DMS153 treated with DMSO at 0.1 percent for 48 hours (cell line): Measurements from ENCODE around the gene ANKRD24.
"Not testable (repeated sequence)": the region's sequence is repeated elsewhere in the genome, so short reads cannot be mapped to it uniquely, and the experiment has no call there.

Experiments used
- DNase-seq: peaks from one replicate; lab custom pipeline; 2025; ENCODE audit not compliant: unreplicated experiment; lab: John Stamatoyannopoulos, UW

Gene ANKRD24

DNA sequence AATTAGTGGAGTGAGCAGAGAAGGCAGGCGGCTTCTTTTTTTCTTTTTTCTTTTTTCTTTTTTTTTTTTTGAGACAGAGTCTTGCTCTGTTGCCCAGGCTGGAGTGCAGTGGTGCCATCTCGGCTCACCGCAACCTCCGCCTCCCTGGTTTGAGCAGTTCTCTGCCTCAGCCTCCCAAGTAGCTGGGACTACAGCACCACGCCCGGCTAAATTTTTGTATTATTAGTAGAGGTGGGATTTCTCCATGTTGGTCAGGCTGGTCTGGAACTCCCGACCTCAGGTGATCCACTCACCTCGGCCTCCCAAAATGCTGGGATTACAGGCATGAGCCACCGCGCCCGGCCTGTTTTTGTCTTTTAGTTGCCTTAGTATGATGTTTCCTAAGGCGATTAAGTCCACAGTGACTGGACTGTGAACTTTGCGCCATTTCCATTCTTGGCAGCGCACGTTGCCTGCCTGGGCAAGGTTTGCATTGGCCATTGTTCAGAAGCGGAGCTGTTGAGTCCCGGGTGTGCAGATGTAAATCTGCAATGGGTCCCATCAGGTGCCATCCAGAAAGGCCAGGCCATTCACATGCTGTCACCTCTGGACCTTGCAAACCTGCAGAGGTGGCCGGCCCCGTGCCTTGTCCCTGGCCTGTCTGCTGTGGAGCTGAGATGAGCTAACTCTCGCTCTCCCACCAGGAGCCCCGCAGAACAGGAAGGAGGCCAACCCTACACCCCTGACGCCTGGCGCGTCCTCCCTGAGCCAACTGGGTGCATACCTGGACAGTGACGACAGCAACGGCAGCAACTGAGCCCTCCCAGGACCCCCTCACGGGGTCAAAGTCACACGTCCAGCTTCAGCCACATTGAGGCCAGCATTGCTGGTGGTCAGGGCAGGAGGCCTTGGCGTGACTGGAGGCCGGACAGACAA, 85.7 kb downstream of the ANKRD24 start:
- no peak for DNase-seq

DNA sequence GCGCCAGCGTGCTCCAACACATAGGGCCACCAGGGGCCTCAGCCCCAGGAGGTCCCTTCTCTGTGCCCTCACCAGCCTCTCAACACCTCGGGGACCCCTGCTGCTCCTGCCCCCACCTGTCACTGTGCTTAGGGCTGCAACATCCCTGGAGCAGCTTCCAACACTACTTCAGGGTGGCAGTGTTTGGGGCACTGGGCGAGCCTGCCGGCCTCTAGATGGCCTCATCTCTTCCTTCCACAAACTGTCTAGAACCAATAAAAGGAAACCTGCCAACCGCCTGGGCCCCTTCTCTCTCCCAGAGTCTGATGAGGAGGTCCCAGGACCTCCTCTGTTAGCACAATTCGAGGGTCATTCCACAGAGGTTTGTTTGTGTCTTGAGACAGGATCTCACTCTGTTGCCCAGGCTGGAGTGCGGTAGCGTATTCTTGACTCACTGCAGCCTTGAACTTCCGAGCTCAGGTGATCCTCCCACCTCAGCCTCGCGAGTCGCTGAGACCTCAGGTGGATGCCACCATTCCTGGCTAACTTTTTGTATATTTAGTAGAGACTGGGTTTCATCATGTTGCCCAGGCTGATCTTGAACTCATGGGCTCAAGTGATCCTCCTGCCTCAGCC, 86.4 kb downstream of the ANKRD24 start:
- no peak for DNase-seq

DNA sequence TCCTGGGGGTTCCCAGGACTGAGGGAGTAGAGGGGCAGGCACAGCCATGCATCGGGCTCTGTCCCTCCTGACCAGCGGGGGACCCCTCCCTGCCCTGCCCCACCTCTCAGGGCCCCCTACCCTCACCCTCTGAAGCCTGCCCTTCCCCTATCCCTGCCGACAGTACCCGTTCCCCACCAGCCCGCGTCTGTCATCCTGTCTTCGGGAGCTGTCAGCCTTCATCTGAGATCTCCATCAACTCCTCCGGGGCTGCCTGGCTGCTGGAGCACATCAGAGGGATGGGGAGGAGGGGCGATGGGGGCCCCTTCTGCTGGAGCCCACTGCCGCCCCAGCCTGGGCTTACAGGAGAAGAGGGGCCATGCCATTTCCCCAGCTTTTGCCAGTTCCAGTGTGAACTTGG, 90.4 kb downstream of the ANKRD24 start:
- no peak for DNase-seq

DNA sequence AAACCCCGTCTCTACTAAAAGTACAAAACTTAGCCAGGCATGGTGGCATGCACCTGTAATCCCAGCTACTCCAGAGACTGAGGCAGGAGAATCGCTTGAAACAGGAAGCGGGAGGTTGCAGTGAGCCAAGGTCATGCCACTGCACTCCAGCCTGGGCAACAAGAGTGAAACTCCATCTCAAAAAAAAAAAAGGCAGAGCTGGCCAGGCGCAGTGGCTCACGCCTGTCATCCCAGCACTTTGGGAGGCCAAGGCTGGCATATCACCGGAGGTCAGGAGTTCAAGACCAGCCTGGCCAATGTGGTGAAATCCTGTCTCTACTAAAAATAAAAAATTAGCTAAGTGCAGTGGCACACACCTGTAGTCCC, 91.8 kb downstream of the ANKRD24 start:
- DNase-seq, result not testable (repeated sequence)
